HepG2 (cell line): ENCODE measurements around the gene COL4A2. TPM values are rescaled to one million over a fixed set of nuclear protein-coding genes. Genes with fewer than 3 reads are reported as not detected.

Experiments
- BCL6 ChIP-seq: IDR thresholded peaks from 2 replicates; pipeline ENCODE4 v1.6.1; 2016; ENCODE audit warnings: missing genetic modification reagents, missing compliant biosample characterization
- EED ChIP-seq: sonication (generic); formaldehyde crosslinking; IDR thresholded peaks from 2 replicates; pipeline ENCODE4 v1.5.0; 2020; ENCODE audit warnings: mild to moderate bottlenecking, missing genetic modification reagents
- FIP1L1 ChIP-seq: fragments of 200-400 bp; formaldehyde crosslinking; IDR thresholded peaks from 2 replicates; pipeline ENCODE4 v1.6.1; 2018; ENCODE audit warnings: low read depth, mild to moderate bottlenecking, low read length, moderate library complexity, borderline replicate concordance; ENCODE audit not compliant: insufficient read depth
- FOXO1 ChIP-seq: sonication (generic); formaldehyde crosslinking; IDR thresholded peaks from 2 replicates; pipeline ENCODE4 v1.4.0; 2020; ENCODE audit warnings: missing genetic modification reagents
- GATAD1 ChIP-seq: IDR thresholded peaks from 2 replicates; pipeline ENCODE4 v1.6.1; 2016; ENCODE audit warnings: missing genetic modification reagents, missing compliant biosample characterization
- HNF1B ChIP-seq: sonication (generic); formaldehyde crosslinking; IDR thresholded peaks from 2 replicates; pipeline ENCODE4 v1.5.1; 2020; ENCODE audit warnings: mild to moderate bottlenecking, moderate library complexity, missing genetic modification reagents
- MXD4 ChIP-seq: IDR thresholded peaks from 2 replicates; pipeline ENCODE4 v1.6.1; 2016; ENCODE audit warnings: mild to moderate bottlenecking, missing biosample characterization, missing genetic modification reagents
- PHF8 ChIP-seq: sonication (generic); formaldehyde crosslinking; IDR thresholded peaks from 2 replicates; pipeline ENCODE4 v1.5.0; 2020; ENCODE audit warnings: missing genetic modification reagents
- PRDM15 ChIP-seq: sonication (generic); formaldehyde crosslinking; IDR thresholded peaks from 2 replicates; pipeline ENCODE4 v1.4.0; 2020; ENCODE audit warnings: missing genetic modification reagents
- UBTF ChIP-seq: sonication (generic); formaldehyde crosslinking; IDR thresholded peaks from 2 replicates; pipeline ENCODE4 v1.4.0; 2020; ENCODE audit warnings: mild to moderate bottlenecking, missing genetic modification reagents
- ZMAT3 ChIP-seq: sonication (generic); formaldehyde crosslinking; conservative IDR thresholded peaks from 2 replicates; pipeline ENCODE4 v1.7.0; 2021; ENCODE audit warnings: missing genetic modification reagents
- ZNF256 ChIP-seq: sonication (generic); formaldehyde crosslinking; conservative IDR thresholded peaks from 2 replicates; pipeline ENCODE4 v1.4.0; 2020; ENCODE audit warnings: missing genetic modification reagents
- ZNF331 ChIP-seq: sonication (generic); formaldehyde crosslinking; IDR thresholded peaks from 2 replicates; pipeline ENCODE4 v1.4.0; 2020; ENCODE audit warnings: missing genetic modification reagents
- ZNF558 ChIP-seq: sonication (generic); formaldehyde crosslinking; IDR thresholded peaks from 2 replicates; pipeline ENCODE4 v1.9.0; 2022; ENCODE audit warnings: mild to moderate bottlenecking, missing genetic modification reagents, borderline replicate concordance
- ZNF609 ChIP-seq: sonication (generic); formaldehyde crosslinking; IDR thresholded peaks from 2 replicates; pipeline ENCODE4 v1.4.0; 2020; ENCODE audit warnings: mild to moderate bottlenecking, missing genetic modification reagents, borderline replicate concordance
- ZNF614 ChIP-seq: IDR thresholded peaks from 2 replicates; pipeline ENCODE4 v1.6.1; 2018; ENCODE audit warnings: missing biosample characterization, missing genetic modification reagents, inconsistent platforms, borderline replicate concordance
- polyA plus RNA-seq, 8 experiments: library from polyadenylated mRNA; depleted of rRNA in 3 of 8; stranded (reverse) in 7 of 8; unstranded in 1 of 8; fragments of >200 nt; fragmentation: Illumina TruSeq in 4 of 8; extraction: Trizol in 4 of 8; gene quantifications; 2 replicates each; pipeline versions ENCODE4 v1.2.1 to v1.2.3, GENCODE V29; 2011 to 2016; ENCODE audit warnings: low read depth in 4 of 8, missing spikeins in 1 of 8, mixed read lengths in 1 of 8; ENCODE audit not compliant: insufficient read depth in 1 of 8
- total RNA-seq, 5 experiments: library from RNA; depleted of rRNA; stranded (reverse); fragments of >200 nt; fragmentation: Illumina TruSeq; extraction: Trizol; gene quantifications; 2 replicates each; pipeline ENCODE4 v1.2.3, GENCODE V29; 2016; ENCODE audit warnings: low read depth in 1 of 5

Gene COL4A2
- total and polyA plus RNA-seq, 2 of the 13 experiments (the other 11 are each of a cell fraction or from before 2014, with no cell fraction given) = 0.22 to 1.9 TPM

- TF ChIP-seq UBTF = peak; percentile 81
- TF ChIP-seq ZNF609 = peak; percentile 65
- 0 out of 2 replicates have a peak, but pooled peaks have one; percentile 12 for TF ChIP-seq HNF1B (CRISPR knock-in tag)
- TF ChIP-seq PHF8 (CRISPR knock-in tag) = peak; percentile 82
- peak; percentile 72; the same call in 1 of the 2 replicates for TF ChIP-seq PRDM15 (CRISPR knock-in tag)
- TF ChIP-seq ZNF614 (CRISPR knock-in tag) = 0 out of 2 replicates have a peak, but pooled peaks have one; percentile 23
- TF ChIP-seq ZMAT3 (CRISPR knock-in tag) = 0 out of 2 replicates have a peak, but pooled peaks have one; percentile 37
- TF ChIP-seq BCL6 (CRISPR knock-in tag) = 0 out of 2 replicates have a peak, but pooled peaks have one; percentile 7
- peak; percentile 49; the same call in 1 of the 2 replicates for TF ChIP-seq ZNF558 (CRISPR knock-in tag)
- no peak for TF ChIP-seq FIP1L1
- no peak for TF ChIP-seq ZNF256 (CRISPR knock-in tag)
- peak; percentile 14; the same call in 1 of the 2 replicates for TF ChIP-seq GATAD1 (CRISPR knock-in tag)
- 0 out of 2 replicates have a peak, but pooled peaks have one; percentile 57 for TF ChIP-seq FOXO1 (CRISPR knock-in tag)
- TF ChIP-seq EED (CRISPR knock-in tag) = no peak
- no peak for TF ChIP-seq ZNF331 (CRISPR knock-in tag)
- peak; percentile 15; the same call in 1 of the 2 replicates for TF ChIP-seq MXD4 (CRISPR knock-in tag)
Observed at GRCh38 chr13:110561344-110562035, 254.4 kb downstream of the COL4A2 start, which contains the start of gene RAB20 (continued).
